Gastrocnemius medialis (tissue), 4 donors: Measurements from ENCODE around the gene ZNF181. TPM values are rescaled to one million over a fixed set of nuclear protein-coding genes. Genes with fewer than 3 reads are reported as not detected.

Experiments
- ATAC-seq, 2 donors: fragments of 150-250 bp; one replicate each; pipeline ENCODE4 v1.9.1; 2016
- DNase-seq, 2 donors: peaks; one replicate each; pipeline ENCODE4 v3.0.0-alpha.2; 2019
- H3K27ac ChIP-seq, 4 donors: fragments of 200-600 bp; sonication (generic); 1 replicate in 1 of 4; 2 replicates in 3 of 4; pipeline ENCODE4 v1.5.1; 2016 to 2018; ENCODE audit warnings: mild to moderate bottlenecking in 2 of 4, moderate library complexity in 1 of 4
- H3K27me3 ChIP-seq, 3 donors: fragments of 200-600 bp; sonication (generic) in 2 of 3; 1 replicate in 1 of 3; 2 replicates in 2 of 3; pipeline versions ENCODE4 v1.5.1 to v1.6.0; 2016 to 2019; ENCODE audit warnings: mild to moderate bottlenecking in 1 of 3, moderate library complexity in 1 of 3
- H3K36me3 ChIP-seq, 2 donors: fragments of 200-600 bp; sonication (generic) in 1 of 2; one replicate each; pipeline ENCODE4 v1.5.1; 2017 to 2018
- H3K4me1 ChIP-seq, 2 donors: fragments of 200-600 bp; sonication (generic) in 1 of 2; one replicate each; pipeline ENCODE4 v1.5.1; 2016 to 2017; ENCODE audit warnings: mild to moderate bottlenecking in 2 of 2
- H3K4me3 ChIP-seq, 4 donors: fragments of 200-600 bp; sonication (generic) in 3 of 4; 1 replicate in 1 of 4; 2 replicates in 3 of 4; pipeline ENCODE4 v1.5.1; 2016 to 2019; ENCODE audit warnings: mild to moderate bottlenecking in 2 of 4
- H3K9me3 ChIP-seq, 3 donors: fragments of 200-600 bp; sonication (generic) in 2 of 3; 1 replicate in 1 of 3; 2 replicates in 2 of 3; pipeline ENCODE4 v1.5.1; 2016 to 2019
- POLR2A ChIP-seq, 2 donors: fragments of 450-650 bp; IDR thresholded peaks; one replicate each; pipeline ENCODE4 v1.6.1; 2017; ENCODE audit warnings: antibody characterized with exemption in 2 of 2, mild to moderate bottlenecking in 2 of 2, moderate library complexity in 2 of 2
- in situ Hi-C, 4 donors: fragments of 200-750 bp; cut with MboI; loops; one replicate each; pipeline versions ENCODE4 v1.15.0 to v1.8.0; 2017; ENCODE audit warnings: low sequenced_read_pairs in 4 of 4
- intact Hi-C: fragments of 100-400 bp; cut with DNase I; formaldehyde crosslinking; loops from one replicate; pipeline ENCODE4 v1.15.1; 2023; ENCODE audit warnings: low total_unique reads
- total RNA-seq, 4 donors: library from RNA; depleted of rRNA; stranded (reverse); fragments of >200 nt; gene quantifications; one replicate each; pipeline versions ENCODE4 v1.1.0 to v1.2.3, GENCODE V29; 2016
- TF ChIP-seq, protein P1 (sequence below), 5 experiments: fragments of 450-650 bp in 3 of 5; fragments of 200-600 bp in 2 of 5; sonication (generic) in 2 of 5; IDR thresholded peaks in 4 of 5; conservative IDR thresholded peaks in 1 of 5; 1 replicate in 4 of 5; 2 replicates in 1 of 5; pipeline ENCODE4 v1.5.1; 2016 to 2019; ENCODE audit warnings: antibody characterized with exemption in 5 of 5, mild to moderate bottlenecking in 3 of 5, moderate library complexity in 3 of 5

The ZNF181 gene
- total RNA-seq, 4 donors from 2014 or later, result 27.3 to 77.9 (median 49.3) TPM

DNA sequence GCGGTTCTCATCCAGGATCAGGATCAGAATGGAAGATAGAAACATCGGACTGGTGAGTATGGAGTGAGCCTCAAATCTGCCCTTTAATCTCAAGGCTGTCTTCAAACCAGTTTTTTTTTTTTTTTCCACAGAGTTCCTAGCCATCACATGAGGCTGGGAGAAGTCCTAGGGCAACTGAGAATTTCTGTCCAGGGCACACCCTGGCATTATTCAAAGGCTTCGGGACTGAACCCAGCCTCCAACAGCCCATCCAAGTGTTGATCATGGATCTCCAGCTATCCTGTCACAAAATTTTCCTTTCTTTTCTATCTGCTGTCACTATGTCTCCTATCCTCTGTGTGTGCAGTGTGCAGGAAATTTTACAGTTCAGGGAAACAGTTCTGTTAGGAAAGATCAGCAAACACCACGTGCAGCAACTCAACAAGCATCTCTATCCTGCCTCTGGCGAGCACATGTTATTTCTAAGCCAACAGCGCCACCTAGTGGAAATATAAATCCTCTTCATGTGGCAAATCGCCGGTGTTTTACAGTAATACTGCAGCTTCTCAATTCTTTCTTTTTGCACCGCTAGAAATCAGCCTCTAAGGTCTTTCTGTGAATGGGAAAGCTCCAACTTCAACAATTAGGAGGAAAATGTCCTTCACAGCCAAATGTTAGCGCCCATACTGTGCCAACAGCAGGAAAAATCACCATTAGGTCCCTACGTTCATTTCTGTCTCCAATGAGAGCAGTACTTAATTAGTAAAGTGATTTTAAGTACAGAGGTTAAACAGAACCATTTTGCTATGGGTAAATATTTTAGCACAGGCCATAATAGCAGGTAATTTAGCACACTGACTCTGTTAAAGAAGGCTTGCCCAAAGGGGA lies 21.4 kb upstream of the ZNF181 start:
- Histone ChIP-seq H3K27ac (no peak overlapping the region), H3K4me3 (no peak overlapping the region), H3K9me3 (no peaks in the 10 kb centered on the region), H3K27me3 (no peaks in the 10 kb centered on the region), H3K4me1 (no peaks in the 10 kb centered on the region), H3K36me3 (no peaks in the 10 kb centered on the region)
- TF ChIP-seq, protein P1, sequence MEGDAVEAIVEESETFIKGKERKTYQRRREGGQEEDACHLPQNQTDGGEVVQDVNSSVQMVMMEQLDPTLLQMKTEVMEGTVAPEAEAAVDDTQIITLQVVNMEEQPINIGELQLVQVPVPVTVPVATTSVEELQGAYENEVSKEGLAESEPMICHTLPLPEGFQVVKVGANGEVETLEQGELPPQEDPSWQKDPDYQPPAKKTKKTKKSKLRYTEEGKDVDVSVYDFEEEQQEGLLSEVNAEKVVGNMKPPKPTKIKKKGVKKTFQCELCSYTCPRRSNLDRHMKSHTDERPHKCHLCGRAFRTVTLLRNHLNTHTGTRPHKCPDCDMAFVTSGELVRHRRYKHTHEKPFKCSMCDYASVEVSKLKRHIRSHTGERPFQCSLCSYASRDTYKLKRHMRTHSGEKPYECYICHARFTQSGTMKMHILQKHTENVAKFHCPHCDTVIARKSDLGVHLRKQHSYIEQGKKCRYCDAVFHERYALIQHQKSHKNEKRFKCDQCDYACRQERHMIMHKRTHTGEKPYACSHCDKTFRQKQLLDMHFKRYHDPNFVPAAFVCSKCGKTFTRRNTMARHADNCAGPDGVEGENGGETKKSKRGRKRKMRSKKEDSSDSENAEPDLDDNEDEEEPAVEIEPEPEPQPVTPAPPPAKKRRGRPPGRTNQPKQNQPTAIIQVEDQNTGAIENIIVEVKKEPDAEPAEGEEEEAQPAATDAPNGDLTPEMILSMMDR (IDR thresholded peaks at IDR 0.05 in 4 of 5, conservative IDR thresholded peaks at IDR 0.05 in 1 of 5), result peak; percentile 79 to 88 (median 86)
- TF ChIP-seq POLR2A (IDR thresholded peaks at IDR 0.05), result no peak
- ATAC-seq, result peak; percentile 80 to 89
- intact Hi-C loops (loop anchor here (1.0 to 2.0 kb wide), 3 partner anchors 73 to 211 kb away; no protein-coding TSS in a partner anchor), in situ Hi-C loops (loop anchor here (5.0 to 25.0 kb wide), 6 partner anchors 60 to 218 kb away; no protein-coding TSS in a partner anchor)
- peak; percentile 33 to 50 for DNase-seq

DNA sequence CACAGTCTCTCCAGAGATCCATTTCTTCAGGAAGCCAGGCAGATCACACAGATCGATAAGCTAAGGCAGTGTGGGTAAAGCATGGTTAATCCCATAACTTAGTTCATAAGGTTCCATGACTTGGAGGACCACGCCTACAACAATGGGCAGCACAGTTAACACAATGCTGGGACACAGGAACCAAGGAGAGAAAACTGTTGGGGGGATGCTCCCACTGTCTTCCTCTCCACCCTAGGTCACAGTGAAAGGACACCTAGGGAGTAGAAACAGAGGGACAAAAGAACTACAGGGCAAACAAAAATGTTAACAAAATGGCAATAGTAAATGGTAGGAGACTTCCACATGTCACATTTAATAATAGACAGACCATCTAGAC lies 20.8 kb upstream of the ZNF181 start:
- no peaks in the 10 kb centered on the region for H3K4me1 ChIP-seq
- no peak overlapping the region for H3K27ac ChIP-seq
- no peak for TF ChIP-seq POLR2A (IDR thresholded peaks at IDR 0.05)
- TF ChIP-seq, protein P1 (IDR thresholded peaks at IDR 0.05 in 4 of 5, conservative IDR thresholded peaks at IDR 0.05 in 1 of 5), result no peak
- no peaks in the 10 kb centered on the region for H3K36me3 ChIP-seq
- H3K4me3 ChIP-seq, result no peak overlapping the region
- no peaks in the 10 kb centered on the region for H3K9me3 ChIP-seq
- in situ Hi-C loops (loop anchor here (5.0 to 25.0 kb wide), 6 partner anchors 61 to 218 kb away; no protein-coding TSS in a partner anchor), intact Hi-C loops (loop anchor here (2.0 kb wide), 1 partner anchor 156 kb away; no protein-coding TSS in a partner anchor)
- no peaks in the 10 kb centered on the region for H3K27me3 ChIP-seq
- ATAC-seq (no peak), DNase-seq (no peak)

DNA sequence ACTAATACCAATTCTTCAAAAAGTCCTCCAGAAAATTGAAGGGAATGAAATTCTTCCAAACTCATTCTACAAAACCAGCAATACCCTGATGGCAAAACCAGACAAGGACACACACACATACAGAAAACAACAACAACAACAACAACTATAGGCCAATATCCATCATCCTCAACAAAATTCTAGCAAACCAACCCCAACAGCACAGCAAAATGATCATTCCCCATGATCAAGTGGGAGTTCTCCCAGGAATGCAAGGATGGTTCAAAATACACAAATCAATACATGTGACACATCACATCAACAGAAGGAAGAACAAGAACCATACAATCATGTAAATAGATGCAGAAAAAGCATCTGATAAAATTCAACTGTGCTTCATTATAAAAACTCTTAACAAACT lies 18.7 kb upstream of the ZNF181 start:
- ATAC-seq, result no peak
- DNase-seq, result no peak
- Histone ChIP-seq H3K9me3 (no peaks in the 10 kb centered on the region), H3K27ac (no peak overlapping the region), H3K4me1 (no peaks in the 10 kb centered on the region), H3K27me3 (no peaks in the 10 kb centered on the region), H3K4me3 (no peak overlapping the region), H3K36me3 (no peaks in the 10 kb centered on the region)
- intact Hi-C loops (no loop called here), in situ Hi-C loops (loop anchor here in 3 of 4 donors (10.0 to 25.0 kb wide), 3 partner anchors 203 to 221 kb away; no protein-coding TSS in a partner anchor)
- no peak for TF ChIP-seq POLR2A (IDR thresholded peaks at IDR 0.05)
- TF ChIP-seq, protein P1 (IDR thresholded peaks at IDR 0.05 in 4 of 5, conservative IDR thresholded peaks at IDR 0.05 in 1 of 5), result no peak

DNA sequence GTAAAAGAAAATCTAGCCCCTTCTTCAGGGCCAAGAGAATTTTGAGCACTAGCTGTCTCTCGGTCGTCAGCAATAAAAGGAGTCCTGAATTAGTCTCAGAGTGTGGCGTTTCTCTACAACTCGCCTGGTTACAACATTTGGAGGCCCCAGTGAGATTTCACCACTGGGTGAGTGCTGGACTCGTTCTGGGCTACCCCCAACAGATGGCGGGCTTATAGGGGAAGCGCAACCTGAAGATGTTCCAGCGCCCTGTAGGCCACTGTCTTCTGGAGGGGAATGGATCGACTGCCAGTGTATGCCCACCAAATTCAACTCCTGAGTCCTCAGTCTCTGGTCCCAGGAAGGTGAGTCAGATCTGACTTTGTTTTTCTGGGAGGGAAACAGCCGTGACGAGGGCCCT lies 11.7 kb upstream of the ZNF181 start:
- intact Hi-C loops (no loop called here), in situ Hi-C loops (loop anchor here in 1 of 4 donors (25.0 kb wide), 1 partner anchor 210 kb away; no protein-coding TSS in a partner anchor)
- peaks cover 0 to 2% (median 0%) of the 10 kb centered on the region in 3 donors for H3K27me3 ChIP-seq
- TF ChIP-seq, protein P1 (IDR thresholded peaks at IDR 0.05 in 4 of 5, conservative IDR thresholded peaks at IDR 0.05 in 1 of 5), result no peak
- TF ChIP-seq POLR2A (IDR thresholded peaks at IDR 0.05), result no peak
- H3K9me3 ChIP-seq, result no peaks in the 10 kb centered on the region
- DNase-seq, result no peak
- no peaks in the 10 kb centered on the region for H3K36me3 ChIP-seq
- H3K27ac ChIP-seq, result no peak overlapping the region
- no peaks in the 10 kb centered on the region for H3K4me1 ChIP-seq
- H3K4me3 ChIP-seq, result no peak overlapping the region
- no peak for ATAC-seq
